ENCODE results near the gene RNU11. TPM values are rescaled to one million over a fixed set of nuclear protein-coding genes. Genes with fewer than 3 reads are reported as not detected.
A peak's percentile ranks its signal among the peaks of the same experiment; 100 is the strongest.

RNU11 gene
- total and polyA plus RNA-seq, 2 donors (not counting 3 experiments of a cell fraction or from before 2014, with no cell fraction given): not detected

DNA sequence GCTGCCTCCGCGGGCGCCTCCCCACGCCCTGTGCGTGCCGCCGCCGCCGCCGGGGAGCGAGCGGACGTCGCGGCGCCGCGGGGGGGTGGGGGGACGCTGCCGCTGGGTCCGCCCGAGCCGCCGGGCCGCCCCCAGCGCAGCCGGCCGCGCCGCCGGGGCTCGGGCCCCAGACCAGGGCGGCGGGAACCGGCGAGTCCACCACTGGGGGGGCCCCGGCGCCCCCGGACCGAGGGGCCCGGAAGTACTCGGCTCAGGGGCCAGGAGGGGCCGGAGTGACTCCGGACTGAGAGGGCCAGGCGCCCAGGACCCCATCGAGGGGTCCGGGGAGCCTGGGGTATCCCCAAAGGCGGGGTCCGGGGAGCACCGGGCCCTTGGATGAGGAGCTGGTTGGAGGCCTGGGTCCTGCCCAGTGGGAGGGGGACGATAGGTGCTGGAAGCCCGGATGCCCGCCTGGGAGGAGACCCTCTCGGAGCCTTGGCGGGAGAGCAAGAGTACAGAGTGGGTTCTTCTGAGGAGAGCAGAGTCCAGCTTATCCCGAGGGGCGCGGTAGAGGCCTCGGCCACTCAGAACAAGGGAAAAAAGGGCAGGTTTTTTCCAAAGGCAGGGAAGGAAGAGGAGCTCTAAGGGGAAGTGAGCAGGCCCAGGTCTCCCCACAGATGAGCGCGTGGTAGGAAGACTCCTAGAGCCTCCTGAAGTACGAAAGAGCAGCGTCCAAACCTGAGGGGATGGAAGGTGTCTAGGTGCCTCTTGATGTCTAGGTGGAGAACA, 20.7 kb downstream of the RNU11 start:
- Histone ChIP-seq H3K79me2 (ENCODE audit: control insufficient read depth, insufficient read depth, low read length) (peaks cover 29% of the 10 kb centered on the region), H3K27ac (ENCODE audit: insufficient read depth, low read depth, low read length) (peak overlapping the region; percentile 90), H3K4me2 (ENCODE audit: insufficient read depth, low read length) (peak overlapping the region; percentile 94), H3K36me3 (ENCODE audit: control insufficient read depth in 2 of 2, extremely low read depth in 1 of 2, insufficient read depth in 2 of 2, low read length in 2 of 2) (no peaks in the 10 kb centered on the region), H2AFZ (ENCODE audit: low read depth, low read length) (peak overlapping the region; percentile 36), H4K20me1 (replicated peaks; ENCODE audit: control insufficient read depth, extremely low read depth, insufficient read depth, low read length) (no peaks in the 10 kb centered on the region), H3K4me3 (replicated peaks in 1 of 3; ENCODE audit: insufficient read depth in 1 of 3, low read depth in 1 of 3, low read length in 3 of 3) (peak overlapping the region; percentile 74 to 94 (median 89)), H3K27me3 (ENCODE audit: control insufficient read depth in 2 of 2, insufficient read depth in 2 of 2, low read length in 2 of 2) (no peaks in the 10 kb centered on the region), H3K9ac (replicated peaks; ENCODE audit: extremely low read depth, insufficient read depth, low read length) (peak overlapping the region; percentile 94), H3K9me3 (replicated peaks; ENCODE audit: control insufficient read depth, insufficient read depth, low read length) (no peaks in the 10 kb centered on the region), H3K4me1 (ENCODE audit: control insufficient read depth, extremely low read depth, insufficient read depth, low read length) (peaks cover 12% of the 10 kb centered on the region), H3K9me1 (replicated peaks; ENCODE audit: control insufficient read depth, extremely low read depth, insufficient read depth, low read length) (no peaks in the 10 kb centered on the region)
- FAIRE-seq (peak; percentile 68), DNase-seq (ENCODE audit: low read depth, low spot score) (peak; percentile 56)
- dilution Hi-C loops (cut with MboI; ENCODE audit: extremely low pct_ligation_motif_present, low sequenced_read_pairs) (no loop called here), intact Hi-C loops (cut with micrococcal nuclease) (loop anchor here (1.0 kb wide), 2 partner anchors 21 to 67 kb away; partner anchors contain the start of genes RNU11 and YTHDF2)
- TF ChIP-seq FOS (IDR thresholded peaks at IDR 0.05; ENCODE audit: borderline replicate concordance, insufficient read depth, low read length): no peak
- TF ChIP-seq JUN (IDR thresholded peaks at IDR 0.05; ENCODE audit: borderline replicate concordance, insufficient read depth, insufficient read length, low read depth): no peak
- no peak for TF ChIP-seq POLR2A (IDR thresholded peaks at IDR 0.05; ENCODE audit: low read depth, low read length)
- TF ChIP-seq, protein P1, sequence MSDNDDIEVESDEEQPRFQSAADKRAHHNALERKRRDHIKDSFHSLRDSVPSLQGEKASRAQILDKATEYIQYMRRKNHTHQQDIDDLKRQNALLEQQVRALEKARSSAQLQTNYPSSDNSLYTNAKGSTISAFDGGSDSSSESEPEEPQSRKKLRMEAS (IDR thresholded peaks at IDR 0.05; ENCODE audit: insufficient read depth, insufficient read length): no peak
- no peak for TF ChIP-seq POLR2AphosphoS5 (IDR thresholded peaks at IDR 0.05; ENCODE audit: insufficient read depth, low read depth, low read length)
- no peak for TF ChIP-seq GATA2 (IDR thresholded peaks at IDR 0.05; ENCODE audit: insufficient read depth, insufficient read length, low read depth, low read length)
- TF ChIP-seq EZH2 (IDR thresholded peaks at IDR 0.05; ENCODE audit: borderline replicate concordance, low read depth, low read length, severe bottlenecking): no peak
- TF ChIP-seq MYC (IDR thresholded peaks at IDR 0.05; ENCODE audit: low read depth, low read length): no peak
- TF ChIP-seq, protein P2, sequence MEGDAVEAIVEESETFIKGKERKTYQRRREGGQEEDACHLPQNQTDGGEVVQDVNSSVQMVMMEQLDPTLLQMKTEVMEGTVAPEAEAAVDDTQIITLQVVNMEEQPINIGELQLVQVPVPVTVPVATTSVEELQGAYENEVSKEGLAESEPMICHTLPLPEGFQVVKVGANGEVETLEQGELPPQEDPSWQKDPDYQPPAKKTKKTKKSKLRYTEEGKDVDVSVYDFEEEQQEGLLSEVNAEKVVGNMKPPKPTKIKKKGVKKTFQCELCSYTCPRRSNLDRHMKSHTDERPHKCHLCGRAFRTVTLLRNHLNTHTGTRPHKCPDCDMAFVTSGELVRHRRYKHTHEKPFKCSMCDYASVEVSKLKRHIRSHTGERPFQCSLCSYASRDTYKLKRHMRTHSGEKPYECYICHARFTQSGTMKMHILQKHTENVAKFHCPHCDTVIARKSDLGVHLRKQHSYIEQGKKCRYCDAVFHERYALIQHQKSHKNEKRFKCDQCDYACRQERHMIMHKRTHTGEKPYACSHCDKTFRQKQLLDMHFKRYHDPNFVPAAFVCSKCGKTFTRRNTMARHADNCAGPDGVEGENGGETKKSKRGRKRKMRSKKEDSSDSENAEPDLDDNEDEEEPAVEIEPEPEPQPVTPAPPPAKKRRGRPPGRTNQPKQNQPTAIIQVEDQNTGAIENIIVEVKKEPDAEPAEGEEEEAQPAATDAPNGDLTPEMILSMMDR (IDR thresholded peaks at IDR 0.05; ENCODE audit: extremely low read depth in 1 of 2, insufficient read depth in 1 of 2, low read depth in 1 of 2, low read length in 2 of 2): no peak
- ChIA-PET POLR2A (interaction anchor here (0.5 to 3.0 kb wide), 5 partner anchors 18 to 162 kb away, joined by 3 to 35 read pairs (median 7); partner anchors contain the start of genes RNU11, TAF12 and YTHDF2), CTCF (interaction anchor here (0.7 to 1.7 kb wide), 9 partner anchors 9 to 213 kb away, joined by 3 to 7 read pairs (median 4); partner anchors contain the start of genes RNU11, TAF12 and YTHDF2)
- BruUV-seq (replicated peaks): TSS peak; percentile 84
